H9 (cell line): ENCODE data around the gene CDRT4. TPM values are rescaled to one million over a fixed set of nuclear protein-coding genes. Genes with fewer than 3 reads are reported as not detected.

Source experiments
- DNase-seq: peaks from one replicate; pipeline ENCODE4 v3.0.0-alpha.2; 2017
- H2AFZ ChIP-seq: one replicate; pipeline ENCODE4 v1.6.1; 2013; ENCODE audit warnings: mild to moderate bottlenecking, low read length, control low read depth, moderate library complexity
- H2AK5ac ChIP-seq: 2 replicates; pipeline ENCODE4 v1.6.1; 2013; ENCODE audit warnings: low read length, control low read depth, mixed read lengths; ENCODE audit not compliant: insufficient read length
- H2BK120ac ChIP-seq: one replicate; pipeline ENCODE4 v1.6.1; 2013; ENCODE audit warnings: low read depth, mild to moderate bottlenecking, low read length, control low read depth, inconsistent platforms; ENCODE audit not compliant: poor library complexity, severe bottlenecking
- H2BK12ac ChIP-seq: 2 replicates; pipeline ENCODE4 v1.6.1; 2013; ENCODE audit warnings: low read length, control low read depth, mixed read lengths, low read depth; ENCODE audit not compliant: insufficient read length
- H2BK15ac ChIP-seq: 2 replicates; pipeline ENCODE4 v1.6.1; 2013; ENCODE audit warnings: low read depth, low read length, control low read depth
- H2BK20ac ChIP-seq: one replicate; pipeline ENCODE4 v1.6.1; 2013; ENCODE audit warnings: low read depth, mild to moderate bottlenecking, low read length, control low read depth, inconsistent platforms; ENCODE audit not compliant: poor library complexity, severe bottlenecking
- H2BK5ac ChIP-seq: 2 replicates; pipeline ENCODE4 v1.6.1; 2013; ENCODE audit warnings: low read length, control low read depth, mixed read lengths; ENCODE audit not compliant: insufficient read length
- H3K14ac ChIP-seq: 2 replicates; pipeline ENCODE4 v1.6.1; 2013; ENCODE audit warnings: low read length, control low read depth; ENCODE audit not compliant: insufficient read depth
- H3K18ac ChIP-seq: 2 replicates; pipeline ENCODE4 v1.6.1; 2013; ENCODE audit warnings: low read depth, mild to moderate bottlenecking, mixed read lengths, low read length, control low read depth; ENCODE audit not compliant: insufficient read length
- H3K23ac ChIP-seq: 2 replicates; pipeline ENCODE4 v1.6.1; 2013; ENCODE audit warnings: low read length, control low read depth, mixed read lengths, low read depth; ENCODE audit not compliant: insufficient read length
- H3K23me2 ChIP-seq: 2 replicates; pipeline ENCODE4 v1.6.1; 2013; ENCODE audit warnings: low read depth, mild to moderate bottlenecking, mixed read lengths, low read length, control low read depth; ENCODE audit not compliant: insufficient read length, poor library complexity, severe bottlenecking
- H3K27ac ChIP-seq: 2 replicates; pipeline ENCODE4 v1.5.1; 2013; ENCODE audit warnings: low read length, control low read depth, mixed read lengths, low read depth; ENCODE audit not compliant: insufficient read length
- H3K27me3 ChIP-seq: 2 replicates; pipeline ENCODE4 v1.6.1; 2013; ENCODE audit warnings: low read length, control low read depth, inconsistent platforms; ENCODE audit not compliant: insufficient read depth
- H3K4ac ChIP-seq: 2 replicates; pipeline ENCODE4 v1.6.1; 2013; ENCODE audit warnings: low read depth, mild to moderate bottlenecking, control low read depth, inconsistent platforms, low read length, moderate library complexity
- H3K4me1 ChIP-seq: 2 replicates; pipeline ENCODE4 v1.6.1; 2013; ENCODE audit warnings: low read length, control low read depth, inconsistent platforms; ENCODE audit not compliant: insufficient read depth
- H3K4me2 ChIP-seq: 2 replicates; pipeline ENCODE4 v1.6.1; 2013; ENCODE audit warnings: low read length, control low read depth, mixed read lengths; ENCODE audit not compliant: insufficient read length, insufficient read depth
- H3K56ac ChIP-seq: 2 replicates; pipeline ENCODE4 v1.6.1; 2013; ENCODE audit warnings: low read depth, mild to moderate bottlenecking, mixed read lengths, low read length, control low read depth; ENCODE audit not compliant: insufficient read length
- H3K79me1 ChIP-seq: 2 replicates; pipeline ENCODE4 v1.6.1; 2013; ENCODE audit warnings: low read depth, mild to moderate bottlenecking, moderate library complexity, low read length, control low read depth, inconsistent platforms; ENCODE audit not compliant: insufficient read depth, poor library complexity, severe bottlenecking
- H3K79me2 ChIP-seq: 2 replicates; pipeline ENCODE4 v1.6.1; 2013; ENCODE audit warnings: low read length, control low read depth, inconsistent platforms; ENCODE audit not compliant: insufficient read depth
- H3K9ac ChIP-seq: 2 replicates; pipeline ENCODE4 v1.6.1; 2013; ENCODE audit warnings: low read length, control low read depth, mixed read lengths; ENCODE audit not compliant: insufficient read length; ENCODE audit errors: extremely low read depth
- H3K9me3 ChIP-seq: one replicate; pipeline ENCODE4 v1.6.1; 2013; ENCODE audit warnings: low read depth, low read length, inconsistent platforms; ENCODE audit not compliant: control insufficient read depth
- H3T11ph ChIP-seq: one replicate; pipeline ENCODE4 v1.6.1; 2013; ENCODE audit warnings: mild to moderate bottlenecking, low read length, control low read depth, inconsistent platforms
- H4K20me1 ChIP-seq: one replicate; pipeline ENCODE4 v1.6.1; 2013; ENCODE audit not compliant: control insufficient read depth, insufficient read length, insufficient read depth
- H4K5ac ChIP-seq: 2 replicates; pipeline ENCODE4 v1.6.1; 2013; ENCODE audit warnings: low read depth, mild to moderate bottlenecking, mixed read lengths, low read length, control low read depth; ENCODE audit not compliant: insufficient read length
- H4K8ac ChIP-seq: replicated peaks from 2 replicates; pipeline ENCODE4 v1.6.1; 2013; ENCODE audit warnings: low read length, control low read depth, mixed read lengths, low read depth; ENCODE audit not compliant: insufficient read length
- H4K91ac ChIP-seq: 2 replicates; pipeline ENCODE4 v1.6.1; 2013; ENCODE audit warnings: low read depth, mild to moderate bottlenecking, moderate library complexity, mixed read lengths, low read length, control low read depth; ENCODE audit not compliant: insufficient read length
- H3K27ac Mint-ChIP-seq, 3 experiments: 2 replicates in 2 of 3; 3 replicates in 1 of 3; pipeline ENCODE4 v1.8.0; 2020 to 2021; ENCODE audit warnings: mixed read lengths in 3 of 3, mild to moderate bottlenecking in 1 of 3, moderate library complexity in 1 of 3
- H3K27me3 Mint-ChIP-seq: 2 replicates; pipeline ENCODE4 v1.8.0; 2021; ENCODE audit warnings: low read depth, mild to moderate bottlenecking, moderate library complexity, mixed read lengths
- H3K36me3 Mint-ChIP-seq, 3 experiments: 2 replicates in 2 of 3; 3 replicates in 1 of 3; pipeline ENCODE4 v1.8.0; 2020 to 2021; ENCODE audit warnings: low read depth in 3 of 3, mixed read lengths in 3 of 3; ENCODE audit not compliant: insufficient read depth in 1 of 3
- H3K4me1 Mint-ChIP-seq, 2 experiments: 2 replicates each; pipeline ENCODE4 v1.8.0; 2020; ENCODE audit warnings: mixed read lengths in 2 of 2
- H3K4me3 Mint-ChIP-seq, 2 experiments: 2 replicates in 1 of 2; 3 replicates in 1 of 2; pipeline ENCODE4 v1.8.0; 2020 to 2021; ENCODE audit warnings: mild to moderate bottlenecking in 2 of 2, mixed read lengths in 2 of 2, moderate library complexity in 1 of 2
- H3K9me3 Mint-ChIP-seq, 2 experiments: 2 replicates in 1 of 2; 3 replicates in 1 of 2; pipeline ENCODE4 v1.8.0; 2020; ENCODE audit warnings: mild to moderate bottlenecking in 2 of 2, mixed read lengths in 2 of 2, moderate library complexity in 1 of 2
- WGBS: extraction: QIAGEN DNeasy Blood & Tissue Kit; methylation state at CpG from one replicate; pipeline ENCODE4 v1.1.7; 2013; ENCODE audit warnings: missing lambda C conversion rate, low lambda C conversion rate, mixed read lengths; ENCODE audit not compliant: insufficient read length; ENCODE audit errors: extremely low coverage; 5-methylcytosine and 5-hydroxymethylcytosine counted together
- total RNA-seq: library from RNA; stranded (reverse); gene quantifications from 2 replicates; pipeline ENCODE4 v1.2.1, GENCODE V29; 2021
- TF ChIP-seq, protein P1 (sequence below): fragments of 200-600 bp; sonication (generic); conservative IDR thresholded peaks from 3 replicates; pipeline ENCODE4 v1.8.0; 2021; ENCODE audit warnings: antibody characterized with exemption, mild to moderate bottlenecking

The CDRT4 gene
- total RNA-seq, 1 experiment from 2014 or later = 3.8 TPM

DNA sequence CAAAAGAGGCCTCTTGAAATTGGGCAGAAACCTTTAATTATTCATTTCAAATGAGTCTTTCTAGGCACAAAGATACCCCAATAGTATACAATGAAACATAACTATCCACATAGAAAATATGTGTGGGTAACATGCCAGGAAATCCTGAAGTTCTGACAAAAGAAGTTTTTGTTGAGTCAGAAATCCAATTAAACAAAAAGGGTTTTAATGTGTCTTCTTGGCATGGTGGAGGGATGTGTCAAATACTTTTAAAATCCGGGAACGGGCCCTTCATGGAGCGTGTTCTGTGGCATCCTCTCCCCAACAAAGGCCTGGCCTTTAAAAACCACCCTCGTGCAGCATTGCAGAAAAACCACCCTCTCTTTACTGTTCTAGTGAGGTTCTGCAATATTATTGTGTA lies 14.2 kb downstream of the CDRT4 start:
- no peaks in the 10 kb centered on the region for H3K23me2 ChIP-seq
- no peak overlapping the region for H2AK5ac ChIP-seq
- H3K79me1 ChIP-seq = no peaks in the 10 kb centered on the region
- H3K4me1 Mint-ChIP-seq = no peaks in the 10 kb centered on the region
- no peak overlapping the region for H3K27ac Mint-ChIP-seq
- H3K4me1 ChIP-seq = no peaks in the 10 kb centered on the region
- no peak overlapping the region for H3K18ac ChIP-seq
- H3T11ph ChIP-seq = no peak overlapping the region
- no peaks in the 10 kb centered on the region for H3K27me3 Mint-ChIP-seq
- H3K14ac ChIP-seq = no peak overlapping the region
- H2BK15ac ChIP-seq = no peak overlapping the region
- TF ChIP-seq, protein P1, sequence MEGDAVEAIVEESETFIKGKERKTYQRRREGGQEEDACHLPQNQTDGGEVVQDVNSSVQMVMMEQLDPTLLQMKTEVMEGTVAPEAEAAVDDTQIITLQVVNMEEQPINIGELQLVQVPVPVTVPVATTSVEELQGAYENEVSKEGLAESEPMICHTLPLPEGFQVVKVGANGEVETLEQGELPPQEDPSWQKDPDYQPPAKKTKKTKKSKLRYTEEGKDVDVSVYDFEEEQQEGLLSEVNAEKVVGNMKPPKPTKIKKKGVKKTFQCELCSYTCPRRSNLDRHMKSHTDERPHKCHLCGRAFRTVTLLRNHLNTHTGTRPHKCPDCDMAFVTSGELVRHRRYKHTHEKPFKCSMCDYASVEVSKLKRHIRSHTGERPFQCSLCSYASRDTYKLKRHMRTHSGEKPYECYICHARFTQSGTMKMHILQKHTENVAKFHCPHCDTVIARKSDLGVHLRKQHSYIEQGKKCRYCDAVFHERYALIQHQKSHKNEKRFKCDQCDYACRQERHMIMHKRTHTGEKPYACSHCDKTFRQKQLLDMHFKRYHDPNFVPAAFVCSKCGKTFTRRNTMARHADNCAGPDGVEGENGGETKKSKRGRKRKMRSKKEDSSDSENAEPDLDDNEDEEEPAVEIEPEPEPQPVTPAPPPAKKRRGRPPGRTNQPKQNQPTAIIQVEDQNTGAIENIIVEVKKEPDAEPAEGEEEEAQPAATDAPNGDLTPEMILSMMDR = no peak
- WGBS = no CpG with 5 or more reads among the region's 4 CpGs
- no peak overlapping the region for H3K23ac ChIP-seq
- H3K36me3 Mint-ChIP-seq = peaks cover 18 to 20% (median 19%) of the 10 kb centered on the region in 3 experiments
- H3K9me3 Mint-ChIP-seq = peaks cover 0 to 7% of the 10 kb centered on the region in 2 experiments; a peak in 3 of 5 replicates
- no peaks in the 10 kb centered on the region for H4K20me1 ChIP-seq
- no peak overlapping the region for H4K91ac ChIP-seq
- no peak overlapping the region for H2BK12ac ChIP-seq
- DNase-seq = no peak
- H3K27ac ChIP-seq = no peak overlapping the region
- no peak overlapping the region for H3K56ac ChIP-seq
- no peak overlapping the region for H2AFZ ChIP-seq
- H3K4me2 ChIP-seq = no peak overlapping the region
- H3K27me3 ChIP-seq = no peaks in the 10 kb centered on the region
- H2BK20ac ChIP-seq = no peak overlapping the region
- no peaks in the 10 kb centered on the region for H3K79me2 ChIP-seq
- H3K4me3 Mint-ChIP-seq = no peak overlapping the region
- no peak overlapping the region for H2BK120ac ChIP-seq
- no peak overlapping the region for H4K5ac ChIP-seq
- no peak overlapping the region for H3K9ac ChIP-seq
- H2BK5ac ChIP-seq = no peak overlapping the region
- no peak overlapping the region for H3K4ac ChIP-seq
- H3K9me3 ChIP-seq = no peaks in the 10 kb centered on the region
- H4K8ac ChIP-seq = no peak overlapping the region
